AML-193 (cell line): Measurements from ENCODE around the gene ACSS3.
A peak's percentile ranks its signal among the peaks of the same experiment; 100 is the strongest.
"Not testable (repeated sequence)": the region's sequence is repeated elsewhere in the genome, so short reads cannot be mapped to it uniquely, and the experiment has no call there.

Experiments used
- DNase-seq, 2 experiments: peaks; one replicate each; lab custom pipeline; 2025; lab: John Stamatoyannopoulos, UW

ACSS3 gene

DNA sequence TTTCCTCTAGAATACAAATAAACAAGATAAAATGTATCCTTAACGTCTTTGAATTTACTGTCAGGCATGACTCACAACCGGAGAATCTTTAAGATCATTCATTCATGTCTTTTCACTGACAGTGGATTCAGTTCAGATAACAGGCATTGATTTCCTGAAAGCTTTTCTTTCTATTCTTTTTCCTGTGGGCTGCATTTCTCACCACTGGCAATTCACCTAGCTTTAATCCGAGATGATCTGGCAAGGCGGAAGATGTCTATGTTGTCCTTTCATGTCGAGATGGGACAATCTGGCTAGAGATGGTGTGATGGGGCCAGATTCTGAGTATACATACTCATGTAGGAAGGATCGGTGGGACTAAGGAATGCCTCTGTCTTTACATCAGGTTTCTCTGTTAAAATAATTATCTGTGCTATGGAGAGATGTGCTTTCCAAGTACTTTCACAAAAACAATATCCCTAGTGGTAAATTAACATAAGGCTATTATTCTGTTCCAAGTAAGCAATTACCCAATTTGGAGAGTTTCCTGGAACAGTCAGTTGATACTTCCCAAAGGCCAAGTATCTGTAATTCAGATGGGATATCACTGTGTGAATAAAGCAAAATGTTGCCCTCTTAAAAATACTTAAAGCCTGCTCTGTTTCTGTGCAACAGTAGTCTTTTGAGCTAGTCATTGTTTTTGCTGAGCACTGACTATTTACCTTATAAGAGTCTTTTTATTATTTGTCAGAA lies 17.8 kb downstream of the ACSS3 start:
- no peak for DNase-seq

- DNase-seq = no peak
Measured at GRCh38 chr12:81105687-81106086, 27.8 kb downstream of the ACSS3 start.

DNA sequence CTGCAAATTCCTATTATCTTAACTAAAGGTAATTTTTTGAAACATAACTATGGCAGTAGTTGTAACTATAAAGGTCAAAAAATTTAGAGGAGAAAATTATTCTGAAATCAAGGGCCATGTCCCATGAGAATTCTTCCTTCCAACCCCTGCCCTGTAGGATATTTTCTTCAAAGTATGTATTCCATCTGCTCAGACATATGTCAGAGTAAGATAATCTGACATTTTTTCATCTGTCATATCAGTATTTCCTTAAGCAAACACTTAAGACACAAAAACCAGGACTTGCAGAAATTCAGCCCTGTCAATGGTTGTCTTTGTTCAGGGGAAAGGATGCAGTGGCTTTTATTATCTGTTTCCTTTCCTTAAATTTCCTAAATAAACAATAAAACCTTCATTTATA lies 36.3 kb downstream of the ACSS3 start:
- DNase-seq = no peak

- not testable (repeated sequence) for DNase-seq
Measured at GRCh38 chr12:81119069-81119468, 41.2 kb downstream of the ACSS3 start.

GRCh38 chr12:81120961-81121360 lies 43.1 kb downstream of the ACSS3 start:
- DNase-seq = no peak

- DNase-seq = no peak
Measured at GRCh38 chr12:81123611-81124010, 45.7 kb downstream of the ACSS3 start.

GRCh38 chr12:81125691-81126090 lies 47.8 kb downstream of the ACSS3 start:
- DNase-seq = no peak

DNA sequence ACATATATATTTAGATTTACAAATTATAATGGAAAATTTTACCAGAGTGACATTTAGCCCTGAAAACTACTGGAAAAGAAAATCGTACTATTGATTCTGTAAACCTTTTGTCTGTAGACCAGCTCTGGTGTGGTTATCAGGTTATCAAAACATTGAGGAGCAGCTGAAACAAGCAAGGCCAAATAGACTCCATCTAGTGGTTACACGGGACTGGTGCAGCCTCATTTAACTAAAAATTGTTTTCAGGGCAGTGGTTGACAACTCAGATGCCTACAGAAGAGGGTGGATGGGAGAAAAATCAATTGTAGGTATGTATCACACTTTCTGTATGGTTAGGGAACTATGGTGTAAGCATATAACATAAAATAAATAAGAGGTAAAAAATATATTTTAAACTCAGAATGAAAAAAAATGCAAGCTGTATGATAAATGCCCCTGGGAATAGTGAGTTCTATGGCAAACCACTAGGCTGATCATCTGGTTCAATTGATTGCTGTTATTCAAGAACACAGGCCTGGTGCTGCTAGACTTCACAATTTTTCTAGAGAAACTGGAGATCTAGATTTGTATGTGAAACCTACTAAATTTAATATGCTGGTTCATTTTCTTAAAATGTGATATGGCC lies 51.2 kb downstream of the ACSS3 start:
- peak; percentile 42 to 48 for DNase-seq

GRCh38 chr12:81136519-81136918 lies 58.6 kb downstream of the ACSS3 start:
- no peak for DNase-seq

DNA sequence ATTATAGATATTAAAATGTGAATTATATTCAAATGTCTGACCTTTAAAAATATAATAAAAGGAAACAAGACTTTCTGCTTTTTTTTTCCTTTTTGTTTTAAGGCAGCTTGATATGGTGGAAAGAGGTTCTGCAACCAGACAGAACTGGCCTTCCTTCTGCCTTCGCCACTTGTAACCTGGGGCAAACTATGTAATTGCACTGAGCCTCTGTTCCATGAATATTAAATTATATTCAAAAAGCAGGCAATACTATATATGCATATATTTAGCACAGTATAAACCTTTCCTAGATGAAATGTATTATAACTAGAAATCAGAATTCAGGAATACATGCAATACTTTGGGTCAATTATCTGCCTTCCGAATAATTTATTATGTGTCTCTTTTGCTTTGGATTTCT lies 59.9 kb downstream of the ACSS3 start:
- DNase-seq = no peak

DNA sequence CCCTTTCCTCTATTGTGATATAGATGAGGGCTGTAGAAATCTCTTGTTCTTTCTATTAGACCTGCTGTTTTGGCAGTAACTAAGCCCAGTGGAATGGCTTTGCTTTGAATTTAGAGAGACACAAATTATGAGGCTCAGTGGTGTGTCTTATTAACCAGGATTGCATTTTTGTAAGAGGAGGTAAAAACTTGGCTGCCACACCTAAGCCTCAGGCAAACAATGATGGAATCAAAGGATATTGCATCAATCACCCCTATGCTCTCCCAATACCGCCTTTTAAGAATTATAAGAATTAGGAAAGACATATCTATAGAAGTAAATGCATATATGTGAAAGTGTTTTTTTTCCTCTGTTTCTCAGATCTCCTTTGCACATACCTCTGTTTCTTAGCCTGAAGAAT lies 63.3 kb downstream of the ACSS3 start:
- no peak for DNase-seq

- no peak for DNase-seq
Measured at GRCh38 chr12:81143057-81143456, 65.2 kb downstream of the ACSS3 start.

DNA sequence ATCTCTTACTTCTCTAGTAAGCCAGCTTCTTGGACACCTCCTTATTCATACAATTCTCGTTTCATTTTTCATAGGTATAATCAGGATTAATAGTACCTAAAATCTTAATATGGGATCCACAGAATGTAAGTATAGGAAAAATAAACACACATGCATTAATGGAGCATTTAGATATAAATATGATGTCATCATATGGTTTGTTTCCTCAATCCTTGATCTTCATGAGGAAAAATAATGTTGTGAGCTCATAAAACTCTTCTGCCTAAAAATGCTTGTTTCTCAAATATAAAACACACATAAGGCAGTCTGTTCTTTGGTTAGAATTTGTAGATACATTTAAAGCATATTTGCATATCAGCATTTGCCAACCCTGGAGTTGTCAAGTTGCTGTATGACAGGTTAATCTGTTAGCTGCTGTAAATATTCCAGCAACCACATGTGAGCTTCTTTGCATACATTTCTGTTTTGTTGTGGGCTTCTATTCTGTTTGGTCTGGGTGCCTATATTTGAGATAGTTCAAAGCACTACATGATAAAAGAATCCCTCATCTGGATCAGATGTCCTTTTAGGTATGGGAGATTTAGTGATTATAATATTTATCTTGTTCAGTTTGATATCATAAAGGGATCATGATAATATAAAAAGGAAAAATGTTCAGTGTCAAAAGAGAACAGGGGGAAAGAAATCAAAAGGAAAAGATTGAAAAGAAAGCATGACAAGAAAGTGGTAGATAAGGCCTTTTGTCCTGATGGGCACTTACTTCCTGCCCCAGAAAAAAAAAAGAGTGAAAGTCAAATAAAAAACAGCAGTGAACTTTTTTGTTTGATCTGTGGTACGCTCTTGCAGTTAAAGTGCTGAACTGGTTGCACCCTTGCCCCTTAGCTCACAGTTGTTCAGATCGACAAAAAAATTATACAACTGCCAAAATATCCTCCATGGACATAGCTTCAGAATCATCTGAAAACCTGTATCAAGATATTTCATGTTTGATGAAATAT lies 68.6 kb downstream of the ACSS3 start:
- no peak for DNase-seq

DNA sequence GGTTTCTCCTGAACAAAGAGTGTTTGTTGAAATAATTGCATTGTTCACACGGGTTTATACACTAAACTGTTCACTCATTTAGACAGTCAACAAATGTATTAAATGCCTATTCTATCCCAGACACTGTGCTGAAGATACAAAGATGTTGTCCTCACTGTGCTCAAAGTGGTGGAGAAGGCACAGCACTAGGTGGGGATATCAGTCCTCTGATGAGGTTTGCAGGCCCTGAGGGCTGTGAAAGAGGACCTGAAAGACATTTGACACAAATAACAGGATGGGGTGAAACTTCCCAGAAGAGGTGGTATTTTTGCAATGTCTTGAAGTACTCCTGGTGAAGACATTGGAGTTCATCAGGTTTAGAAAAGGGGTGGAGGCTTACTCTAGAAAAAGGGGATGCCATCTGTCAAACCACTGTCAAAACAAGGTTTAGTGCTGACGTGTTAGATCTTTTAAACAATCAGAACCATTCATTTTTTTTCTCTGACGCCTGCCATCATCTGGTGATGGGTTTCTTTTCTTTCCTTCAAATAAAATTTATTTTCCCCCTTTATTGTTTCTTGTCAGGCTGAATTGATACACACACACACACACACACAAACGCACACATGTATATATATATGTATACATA lies 69.5 kb downstream of the ACSS3 start:
- DNase-seq = no peak

DNA sequence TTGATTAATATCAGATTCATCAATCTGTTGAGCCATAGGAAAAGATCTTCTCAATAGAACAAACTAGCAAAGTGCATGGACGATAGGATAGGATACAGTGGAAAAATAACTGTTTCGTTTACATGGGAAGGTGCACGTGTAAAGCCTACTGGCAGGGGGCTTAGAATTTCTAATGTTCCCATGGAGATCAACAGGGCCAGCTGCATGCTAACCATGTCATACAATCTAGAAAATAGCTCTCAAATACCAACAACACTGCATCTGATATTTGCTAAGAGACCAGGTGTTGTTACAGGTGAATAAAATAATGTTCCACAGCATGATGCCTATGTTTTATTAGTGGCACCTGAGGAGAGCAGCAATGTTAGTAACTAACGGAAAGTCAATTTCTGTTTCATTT lies 72.5 kb downstream of the ACSS3 start:
- no peak for DNase-seq

DNA sequence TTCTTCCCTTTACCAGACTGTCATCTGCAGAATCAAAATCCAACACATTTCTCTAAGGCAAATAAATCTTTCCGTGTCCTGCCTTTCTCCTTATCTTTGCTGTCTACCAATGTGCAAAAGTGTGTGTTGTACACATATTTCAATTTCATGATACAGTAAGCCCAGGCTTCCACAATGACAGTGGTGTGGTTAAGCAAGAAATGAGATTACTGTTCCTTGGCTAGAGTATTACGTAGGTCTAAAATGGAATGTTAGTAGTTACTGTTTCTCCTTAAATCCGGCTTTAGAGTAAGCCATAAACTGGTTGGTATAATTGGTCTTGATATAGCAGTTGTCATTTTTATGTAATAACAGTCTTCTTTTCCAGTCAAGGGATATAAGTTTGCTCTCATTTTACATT lies 82.0 kb downstream of the ACSS3 start:
- no peak for DNase-seq

DNA sequence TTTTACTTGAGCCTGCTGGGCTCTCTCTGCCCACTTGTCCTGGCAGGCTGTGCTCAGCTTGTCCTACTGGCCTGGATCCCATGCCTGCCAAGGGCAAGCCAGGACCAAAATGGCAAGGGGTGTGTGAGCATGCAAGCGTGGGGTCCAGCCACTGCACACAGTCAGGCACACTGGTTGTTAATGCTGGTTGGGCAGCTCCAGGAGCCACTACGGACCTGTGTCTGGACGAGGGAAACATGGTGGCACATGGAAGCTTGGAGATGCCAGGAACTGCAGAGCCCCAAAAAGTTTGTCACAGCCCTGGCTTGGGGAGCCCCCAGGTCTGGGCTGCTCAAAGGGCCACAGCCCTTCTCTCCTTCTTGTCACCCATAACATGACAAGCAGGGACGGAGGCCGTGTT lies 83.8 kb downstream of the ACSS3 start:
- no peak for DNase-seq

DNA sequence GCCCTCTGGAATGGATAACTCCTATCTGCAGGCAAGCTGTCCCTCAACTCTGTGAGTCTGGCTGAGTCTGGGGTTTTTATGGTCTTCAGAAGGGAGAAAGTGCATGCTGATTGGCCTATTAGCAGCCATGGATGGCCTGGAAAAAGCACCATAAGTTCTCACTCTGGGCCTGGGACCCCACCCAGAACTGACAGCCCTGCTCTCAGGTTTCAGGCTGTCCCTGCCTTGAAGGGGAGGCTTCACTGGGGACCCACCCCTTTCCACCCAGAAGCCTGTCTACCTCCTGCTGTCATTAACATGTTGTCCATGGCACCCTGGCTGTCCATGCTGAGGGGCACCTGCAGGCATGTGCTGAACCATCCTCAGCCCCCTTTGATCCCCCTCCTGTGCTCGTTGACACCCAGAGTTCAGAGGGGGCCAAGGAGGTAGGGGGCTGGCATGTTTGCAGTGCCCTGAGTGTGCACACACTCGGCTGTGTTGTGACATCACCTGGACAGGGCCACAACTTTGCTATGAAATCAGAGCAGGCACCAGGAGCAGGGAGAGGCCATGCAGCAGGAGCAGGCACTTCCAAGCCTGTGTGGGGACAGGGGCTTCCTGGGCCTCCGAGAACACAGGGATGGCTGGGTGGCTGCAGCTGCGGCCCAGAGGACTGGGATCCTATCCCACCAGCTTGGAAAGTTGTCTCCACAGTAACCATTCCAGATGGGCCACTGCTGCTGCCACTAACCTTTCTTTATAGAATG lies 84.7 kb downstream of the ACSS3 start:
- no peak for DNase-seq

DNA sequence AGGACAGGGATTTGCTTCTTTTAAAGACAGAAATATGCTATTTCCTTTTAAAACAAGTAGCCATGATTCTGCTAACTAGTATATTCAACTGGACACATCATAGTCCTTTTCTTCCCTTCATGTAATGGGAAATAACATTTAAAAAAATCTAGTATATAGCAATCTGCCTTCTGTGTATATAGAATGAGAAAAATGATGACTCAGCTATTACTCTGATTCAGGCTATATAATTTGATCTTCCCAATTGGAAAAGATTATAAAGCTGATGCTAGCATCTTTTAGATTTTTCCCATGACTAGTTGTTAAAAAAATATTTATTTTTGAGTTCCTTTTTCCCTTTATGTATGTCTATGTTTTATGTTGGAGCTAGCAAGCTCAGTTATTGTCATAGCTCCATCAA lies 86.9 kb downstream of the ACSS3 start:
- DNase-seq = no peak

DNA sequence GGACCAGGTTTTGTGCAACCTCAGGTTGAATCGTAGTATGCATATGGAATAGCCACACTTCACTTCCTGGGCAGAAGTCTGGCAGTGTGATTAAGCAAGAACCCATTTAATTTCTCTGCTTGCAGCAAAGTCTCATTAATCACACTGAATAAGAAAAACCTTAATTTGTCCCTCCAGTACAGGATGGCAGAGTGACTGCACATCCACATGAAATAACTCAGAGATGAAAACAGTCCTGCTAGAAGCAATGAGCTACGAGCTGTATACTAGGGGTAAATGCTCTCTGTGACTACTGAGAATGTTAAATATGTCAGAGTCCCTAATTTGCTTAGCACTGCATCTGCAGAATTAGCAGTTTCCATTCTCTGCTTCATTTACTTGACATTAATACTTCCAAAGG lies 88.9 kb downstream of the ACSS3 start:
- no peak for DNase-seq

DNA sequence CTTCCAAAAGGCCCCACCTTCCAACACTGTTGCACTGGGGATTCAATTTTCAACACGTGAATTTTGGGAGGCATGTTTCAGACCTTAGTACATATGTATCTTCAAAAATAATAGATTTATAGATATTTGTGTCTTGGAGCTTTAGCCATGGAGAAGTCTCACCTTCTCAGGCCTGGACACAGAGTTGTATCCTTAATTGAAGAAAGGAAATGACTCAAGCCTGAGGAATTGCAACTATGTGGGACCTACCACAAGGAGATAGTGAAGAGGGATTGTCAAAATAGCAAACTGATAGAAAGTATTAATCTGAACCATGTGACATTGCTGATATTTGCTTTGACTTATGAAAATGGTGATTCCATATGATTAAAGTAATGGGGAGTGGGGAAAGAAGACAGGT lies 89.8 kb downstream of the ACSS3 start:
- DNase-seq = no peak

- no peak for DNase-seq
Measured at GRCh38 chr12:81168445-81168844, 90.6 kb downstream of the ACSS3 start.
